ENCODE measurements around the gene CAMTA1.

The CAMTA1 gene

GRCh38 chr1:7253988-7254587 lies 468.8 kb downstream of the CAMTA1 start:
- no peak for DNase-seq (ENCODE audit: low read depth, low spot score)

DNA sequence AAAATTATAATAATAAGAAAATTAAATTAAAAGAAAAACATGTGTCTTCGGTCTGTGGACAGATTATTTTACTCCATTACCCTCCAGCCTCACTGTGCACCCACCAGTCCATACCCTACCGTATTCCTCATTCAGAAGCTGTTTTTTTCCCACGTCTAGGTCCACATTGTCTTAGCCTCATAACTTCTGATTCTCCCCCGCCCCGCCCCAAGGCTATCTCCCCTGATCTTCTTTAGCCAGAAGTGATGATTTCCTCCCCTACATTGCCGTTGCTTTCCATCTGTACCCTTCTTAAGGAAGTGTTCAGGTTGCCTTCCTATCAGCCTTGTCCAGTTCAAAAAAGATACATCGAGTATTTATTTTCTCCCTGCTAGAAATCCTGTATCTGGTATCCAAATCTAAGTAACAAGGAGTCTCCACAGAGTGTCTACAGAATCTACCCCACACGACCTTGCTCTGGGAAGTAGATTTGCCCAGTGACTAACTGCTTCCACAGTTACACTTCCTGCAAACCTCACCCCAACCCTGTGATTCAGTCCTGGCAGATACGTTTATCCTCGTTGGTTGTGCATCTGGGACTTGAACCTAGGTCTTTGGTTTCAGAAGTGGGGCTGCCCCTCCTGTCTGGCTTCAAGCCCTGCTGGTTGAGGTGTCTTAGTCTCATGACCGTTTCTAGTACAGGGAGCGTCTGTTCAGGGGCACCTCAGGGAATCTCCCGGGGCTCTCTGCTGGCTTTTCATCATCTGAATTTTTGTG lies 470.2 kb downstream of the CAMTA1 start:
- DNase-seq (ENCODE audit: low read depth, low spot score), result no peak

- no peak for DNase-seq (ENCODE audit: low read depth, low spot score)
Measured at GRCh38 chr1:7256526-7256925, 471.3 kb downstream of the CAMTA1 start.

DNA sequence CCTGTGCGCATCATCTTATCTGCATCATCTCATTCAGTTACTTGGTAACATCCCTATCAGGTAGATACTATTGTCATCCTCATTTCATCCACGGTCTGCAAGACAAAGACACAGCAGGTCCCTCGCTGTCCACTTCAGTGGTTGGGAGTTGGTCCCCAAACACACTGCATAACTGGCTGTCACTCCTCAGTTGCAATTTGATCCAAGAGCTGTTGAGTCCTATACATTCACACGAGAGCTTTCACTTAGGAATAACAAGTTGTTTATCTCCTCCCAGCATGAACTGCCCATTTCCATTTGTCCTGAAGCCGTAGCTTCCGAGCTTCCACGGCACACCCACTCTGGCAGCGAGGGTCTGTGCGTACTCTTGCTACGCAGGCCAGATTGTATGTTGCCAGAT lies 472.0 kb downstream of the CAMTA1 start:
- DNase-seq (ENCODE audit: low read depth, low spot score), result no peak

GRCh38 chr1:7258589-7259135 lies 473.4 kb downstream of the CAMTA1 start:
- no peak for DNase-seq (ENCODE audit: low read depth, low spot score)

GRCh38 chr1:7259955-7260354 lies 474.7 kb downstream of the CAMTA1 start:
- DNase-seq (ENCODE audit: low read depth, low spot score), result no peak

GRCh38 chr1:7261490-7261889 lies 476.2 kb downstream of the CAMTA1 start:
- no peak for DNase-seq (ENCODE audit: low read depth, low spot score)

DNA sequence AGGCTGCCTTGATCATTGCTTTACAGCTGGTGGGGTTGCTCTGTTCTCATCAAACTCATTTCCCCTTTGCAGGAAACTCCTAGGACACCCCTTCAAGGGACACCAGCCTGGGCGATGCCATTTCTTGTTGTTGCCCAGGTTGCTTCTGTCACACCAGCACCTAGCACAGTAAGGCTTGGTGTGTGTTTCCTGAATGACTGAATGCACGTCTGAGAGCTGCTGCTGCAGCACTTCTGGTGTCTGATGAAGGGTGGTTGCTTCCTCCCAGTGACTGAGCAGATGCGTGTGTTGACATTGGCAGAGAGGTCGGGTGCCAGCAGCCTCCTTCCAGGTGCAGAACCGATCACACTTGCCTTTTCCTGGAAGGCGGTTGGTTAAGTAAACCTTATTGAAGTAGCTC lies 477.4 kb downstream of the CAMTA1 start:
- DNase-seq (ENCODE audit: low read depth, low spot score), result no peak

- no peak for DNase-seq (ENCODE audit: low read depth, low spot score)
Measured at GRCh38 chr1:7263021-7263960, 478.0 kb downstream of the CAMTA1 start.

GRCh38 chr1:7264101-7264500 lies 478.8 kb downstream of the CAMTA1 start:
- no peak for DNase-seq (ENCODE audit: low read depth, low spot score)

GRCh38 chr1:7265771-7266371 lies 480.6 kb downstream of the CAMTA1 start:
- no peak for DNase-seq (ENCODE audit: low read depth, low spot score)

DNA sequence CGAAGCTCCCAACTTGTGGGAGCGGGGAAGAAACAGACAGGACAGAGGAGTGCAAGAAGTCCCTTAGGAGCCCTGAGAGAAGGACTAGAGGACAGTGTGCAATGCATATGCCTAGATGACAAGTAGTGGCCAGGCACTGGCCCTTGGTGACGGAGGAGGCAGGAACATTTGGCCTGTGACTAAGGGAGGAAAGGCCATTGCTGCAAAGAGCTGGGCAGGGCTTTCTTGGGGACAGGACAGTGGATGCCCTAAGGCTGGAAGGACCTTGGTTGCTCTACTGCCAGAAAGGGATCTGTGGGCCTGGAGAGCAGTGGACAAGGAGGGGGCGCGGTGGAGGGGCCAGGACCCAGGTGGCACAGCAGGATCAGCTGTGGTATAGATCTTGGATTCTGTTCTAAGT lies 481.3 kb downstream of the CAMTA1 start:
- no peak for DNase-seq (ENCODE audit: low read depth, low spot score)

GRCh38 chr1:7267493-7267892 lies 482.2 kb downstream of the CAMTA1 start:
- no peak for DNase-seq (ENCODE audit: low read depth, low spot score)

- no peak for DNase-seq (ENCODE audit: low read depth, low spot score)
Measured at GRCh38 chr1:7268983-7269382, 483.7 kb downstream of the CAMTA1 start.

DNA sequence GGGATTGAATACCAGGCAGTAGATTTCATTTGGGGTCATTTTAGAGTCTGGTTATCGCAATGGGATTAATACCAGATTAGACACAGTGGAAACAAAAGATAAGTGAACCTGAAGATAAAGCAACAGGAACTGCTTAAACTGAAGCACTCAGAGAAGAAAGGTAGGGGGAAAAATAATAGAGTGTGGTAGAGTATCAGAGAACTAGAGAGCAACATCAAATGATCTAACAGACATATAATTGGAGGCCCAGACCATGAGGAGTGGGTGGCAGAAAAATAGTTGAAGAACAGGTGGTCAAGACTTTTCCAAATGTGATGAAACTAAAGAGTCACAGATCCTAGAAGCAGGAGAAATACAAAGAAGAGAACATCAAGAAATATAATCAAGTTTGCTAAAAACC lies 484.3 kb downstream of the CAMTA1 start:
- no peak for DNase-seq (ENCODE audit: low read depth, low spot score)

DNA sequence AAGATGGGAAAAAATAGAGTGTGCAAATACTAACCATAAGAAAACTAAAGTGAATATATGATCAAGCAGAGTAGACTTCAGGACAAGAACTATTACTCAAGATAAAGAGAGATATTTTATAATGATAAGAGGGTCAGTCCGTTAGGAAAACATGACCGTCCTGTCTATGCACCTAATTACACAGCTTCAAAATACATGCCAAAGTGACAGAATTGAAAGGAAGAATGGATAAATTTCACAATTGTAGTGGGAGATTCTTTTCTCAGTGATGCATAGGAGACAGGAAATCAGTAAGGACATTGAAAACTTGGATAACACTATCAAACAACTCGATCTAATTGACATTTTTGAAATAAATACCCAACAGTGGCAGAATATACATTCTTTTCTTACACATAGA lies 489.0 kb downstream of the CAMTA1 start:
- DNase-seq (ENCODE audit: low read depth, low spot score), result no peak

GRCh38 chr1:7278045-7278444 lies 492.8 kb downstream of the CAMTA1 start:
- DNase-seq (ENCODE audit: low read depth, low spot score), result no peak

- no peak for DNase-seq (ENCODE audit: low read depth, low spot score)
Measured at GRCh38 chr1:7278827-7279765, 493.8 kb downstream of the CAMTA1 start.

DNA sequence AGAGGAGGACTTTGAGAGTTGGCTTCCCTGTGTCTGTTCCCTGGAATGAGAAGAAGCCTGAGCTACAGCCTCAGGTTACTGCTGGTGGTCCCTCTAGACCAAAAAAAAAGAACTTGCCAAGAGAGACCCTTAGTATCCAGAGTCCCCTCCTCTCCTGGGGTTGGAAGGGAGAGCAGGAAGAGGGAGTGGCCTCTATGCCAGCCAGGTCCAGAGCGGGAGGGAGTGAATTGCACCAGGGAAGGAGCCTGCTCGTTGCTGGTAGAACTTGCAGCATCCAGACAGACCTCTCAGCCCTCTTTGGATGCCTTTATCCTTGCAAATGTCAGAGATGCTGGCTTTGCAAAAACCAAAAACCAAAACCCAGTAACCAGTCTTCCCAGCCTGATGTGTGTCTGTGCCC lies 494.5 kb downstream of the CAMTA1 start:
- DNase-seq (ENCODE audit: low read depth, low spot score), result no peak

DNA sequence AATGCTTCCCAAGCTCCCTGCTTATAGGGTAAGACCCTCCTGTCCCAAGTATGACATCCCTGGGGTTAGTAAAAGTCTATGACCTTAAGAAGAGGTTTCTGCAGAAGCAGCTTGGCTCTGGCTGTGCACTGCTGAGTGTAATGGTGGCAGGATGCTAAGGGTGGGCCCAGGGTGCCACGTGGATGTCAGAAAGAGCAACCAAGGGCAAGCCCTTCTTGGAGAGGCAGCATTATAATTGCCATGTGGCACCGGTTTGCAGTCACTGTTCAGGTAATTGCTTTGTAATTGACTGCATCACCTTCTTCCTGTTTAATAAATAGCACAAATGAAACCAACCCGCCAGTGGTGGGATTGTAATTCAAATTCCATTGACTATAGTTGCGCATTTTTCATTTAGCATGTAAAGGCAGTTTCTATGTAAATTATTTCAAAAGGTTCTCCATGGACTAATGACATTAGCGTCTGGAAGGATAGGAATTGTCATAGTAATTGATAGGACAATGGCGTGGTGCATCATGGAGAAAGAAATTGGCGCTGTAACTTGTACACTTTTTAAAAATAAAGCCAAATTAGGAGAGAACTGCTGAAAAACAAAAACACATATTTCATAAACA lies 495.2 kb downstream of the CAMTA1 start:
- no peak for DNase-seq (ENCODE audit: low read depth, low spot score)
